OCI-LY3 (cell line): ENCODE measurements around the gene ALDH9A1.
"Not testable (repeated sequence)": the region's sequence is repeated elsewhere in the genome, so short reads cannot be mapped to it uniquely, and the experiment has no call there.

Source experiments
- CTCF ChIP-seq: fragments of 200-600, 300-600 bp; sonication (generic); IDR thresholded peaks from 2 replicates; pipeline ENCODE4 v1.5.1; 2014; ENCODE audit warnings: antibody characterized with exemption, low read length, low read depth
- EZH2phosphoT487 ChIP-seq: fragments of 200-600 bp; shearing (Covaris generic); IDR thresholded peaks from 2 replicates; pipeline ENCODE4 v1.6.1; 2018; ENCODE audit warnings: antibody characterized with exemption, mixed run types, low read depth

GRCh38 chr1:165716265-165717051, 18.1 kb upstream of the ALDH9A1 start:
- TF ChIP-seq CTCF, EZH2phosphoT487: not testable (repeated sequence)
